HL-60 (cell line): Measurements from ENCODE around the gene TANC1.
A peak's percentile ranks its signal among the peaks of the same experiment; 100 is the strongest.

ENCODE experiments used
- DNase-seq, 2 experiments: peaks; one replicate each; pipeline ENCODE4 v3.0.0-alpha.2; 2010 to 2020; ENCODE audit warnings: low read depth in 1 of 2, low spot score in 1 of 2
- H3K27ac ChIP-seq: fragments of 250-450 bp; sonication (Bioruptor Pico); replicated peaks from 2 replicates; pipeline ENCODE4 v1.5.1; 2020; ENCODE audit warnings: mild to moderate bottlenecking, moderate library complexity
- H3K27me3 ChIP-seq: fragments of 250-450 bp; sonication (Bioruptor Pico); 2 replicates; pipeline ENCODE4 v1.5.1; 2021; ENCODE audit warnings: mild to moderate bottlenecking, moderate library complexity; ENCODE audit not compliant: insufficient read depth, poor library complexity, severe bottlenecking
- H3K4me3 ChIP-seq: replicated peaks from 2 replicates; pipeline ENCODE4 v1.5.1; 2011; ENCODE audit warnings: mild to moderate bottlenecking, control low read depth, low read length; ENCODE audit not compliant: insufficient read depth
- GABPA ChIP-seq: IDR thresholded peaks from 2 replicates; pipeline ENCODE4 v1.6.1; 2012; ENCODE audit warnings: low read depth
- POLR2AphosphoS5 ChIP-seq: IDR thresholded peaks from 2 replicates; pipeline ENCODE4 v1.6.1; 2012; ENCODE audit warnings: low read depth
- SPI1 ChIP-seq: IDR thresholded peaks from 2 replicates; pipeline ENCODE4 v1.6.1; 2012; ENCODE audit warnings: low read depth, mild to moderate bottlenecking, borderline replicate concordance
- TF ChIP-seq, protein P1 (sequence below): IDR thresholded peaks from 2 replicates; pipeline ENCODE4 v1.6.1; 2012; ENCODE audit warnings: low read depth; ENCODE audit not compliant: insufficient replicate concordance
- TF ChIP-seq, protein P2 (sequence below): IDR thresholded peaks from one replicate; pipeline ENCODE4 v1.5.1; 2011; ENCODE audit warnings: low read length, control low read depth, inconsistent platforms; ENCODE audit not compliant: insufficient read depth

The TANC1 gene

GRCh38 chr2:158969162-158969714, 798 bp downstream of the TANC1 start:
- Histone ChIP-seq H3K4me3 (peak overlapping the region; percentile 59), H3K27me3 (peaks cover 63% of the 10 kb centered on the region), H3K27ac (no peak overlapping the region)
- DNase-seq, result no peak
- TF ChIP-seq, protein P1, sequence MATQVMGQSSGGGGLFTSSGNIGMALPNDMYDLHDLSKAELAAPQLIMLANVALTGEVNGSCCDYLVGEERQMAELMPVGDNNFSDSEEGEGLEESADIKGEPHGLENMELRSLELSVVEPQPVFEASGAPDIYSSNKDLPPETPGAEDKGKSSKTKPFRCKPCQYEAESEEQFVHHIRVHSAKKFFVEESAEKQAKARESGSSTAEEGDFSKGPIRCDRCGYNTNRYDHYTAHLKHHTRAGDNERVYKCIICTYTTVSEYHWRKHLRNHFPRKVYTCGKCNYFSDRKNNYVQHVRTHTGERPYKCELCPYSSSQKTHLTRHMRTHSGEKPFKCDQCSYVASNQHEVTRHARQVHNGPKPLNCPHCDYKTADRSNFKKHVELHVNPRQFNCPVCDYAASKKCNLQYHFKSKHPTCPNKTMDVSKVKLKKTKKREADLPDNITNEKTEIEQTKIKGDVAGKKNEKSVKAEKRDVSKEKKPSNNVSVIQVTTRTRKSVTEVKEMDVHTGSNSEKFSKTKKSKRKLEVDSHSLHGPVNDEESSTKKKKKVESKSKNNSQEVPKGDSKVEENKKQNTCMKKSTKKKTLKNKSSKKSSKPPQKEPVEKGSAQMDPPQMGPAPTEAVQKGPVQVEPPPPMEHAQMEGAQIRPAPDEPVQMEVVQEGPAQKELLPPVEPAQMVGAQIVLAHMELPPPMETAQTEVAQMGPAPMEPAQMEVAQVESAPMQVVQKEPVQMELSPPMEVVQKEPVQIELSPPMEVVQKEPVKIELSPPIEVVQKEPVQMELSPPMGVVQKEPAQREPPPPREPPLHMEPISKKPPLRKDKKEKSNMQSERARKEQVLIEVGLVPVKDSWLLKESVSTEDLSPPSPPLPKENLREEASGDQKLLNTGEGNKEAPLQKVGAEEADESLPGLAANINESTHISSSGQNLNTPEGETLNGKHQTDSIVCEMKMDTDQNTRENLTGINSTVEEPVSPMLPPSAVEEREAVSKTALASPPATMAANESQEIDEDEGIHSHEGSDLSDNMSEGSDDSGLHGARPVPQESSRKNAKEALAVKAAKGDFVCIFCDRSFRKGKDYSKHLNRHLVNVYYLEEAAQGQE, result no peak
- TF ChIP-seq, protein P2, sequence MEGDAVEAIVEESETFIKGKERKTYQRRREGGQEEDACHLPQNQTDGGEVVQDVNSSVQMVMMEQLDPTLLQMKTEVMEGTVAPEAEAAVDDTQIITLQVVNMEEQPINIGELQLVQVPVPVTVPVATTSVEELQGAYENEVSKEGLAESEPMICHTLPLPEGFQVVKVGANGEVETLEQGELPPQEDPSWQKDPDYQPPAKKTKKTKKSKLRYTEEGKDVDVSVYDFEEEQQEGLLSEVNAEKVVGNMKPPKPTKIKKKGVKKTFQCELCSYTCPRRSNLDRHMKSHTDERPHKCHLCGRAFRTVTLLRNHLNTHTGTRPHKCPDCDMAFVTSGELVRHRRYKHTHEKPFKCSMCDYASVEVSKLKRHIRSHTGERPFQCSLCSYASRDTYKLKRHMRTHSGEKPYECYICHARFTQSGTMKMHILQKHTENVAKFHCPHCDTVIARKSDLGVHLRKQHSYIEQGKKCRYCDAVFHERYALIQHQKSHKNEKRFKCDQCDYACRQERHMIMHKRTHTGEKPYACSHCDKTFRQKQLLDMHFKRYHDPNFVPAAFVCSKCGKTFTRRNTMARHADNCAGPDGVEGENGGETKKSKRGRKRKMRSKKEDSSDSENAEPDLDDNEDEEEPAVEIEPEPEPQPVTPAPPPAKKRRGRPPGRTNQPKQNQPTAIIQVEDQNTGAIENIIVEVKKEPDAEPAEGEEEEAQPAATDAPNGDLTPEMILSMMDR, result no peak
- TF ChIP-seq SPI1 (no peak), POLR2AphosphoS5 (no peak), GABPA (no peak)

- DNase-seq, result peak in 1 of 2 experiments; percentile 6
- H3K4me3 ChIP-seq, result peak overlapping the region; percentile 59
- TF ChIP-seq, protein P1, result peak; percentile 7
- TF ChIP-seq POLR2AphosphoS5 (no peak), GABPA (no peak), SPI1 (no peak)
- peaks cover 59% of the 10 kb centered on the region for H3K27me3 ChIP-seq
- no peak overlapping the region for H3K27ac ChIP-seq
Observed at GRCh38 chr2:158969715-158970240, 1.3 kb downstream of the TANC1 start.

DNA sequence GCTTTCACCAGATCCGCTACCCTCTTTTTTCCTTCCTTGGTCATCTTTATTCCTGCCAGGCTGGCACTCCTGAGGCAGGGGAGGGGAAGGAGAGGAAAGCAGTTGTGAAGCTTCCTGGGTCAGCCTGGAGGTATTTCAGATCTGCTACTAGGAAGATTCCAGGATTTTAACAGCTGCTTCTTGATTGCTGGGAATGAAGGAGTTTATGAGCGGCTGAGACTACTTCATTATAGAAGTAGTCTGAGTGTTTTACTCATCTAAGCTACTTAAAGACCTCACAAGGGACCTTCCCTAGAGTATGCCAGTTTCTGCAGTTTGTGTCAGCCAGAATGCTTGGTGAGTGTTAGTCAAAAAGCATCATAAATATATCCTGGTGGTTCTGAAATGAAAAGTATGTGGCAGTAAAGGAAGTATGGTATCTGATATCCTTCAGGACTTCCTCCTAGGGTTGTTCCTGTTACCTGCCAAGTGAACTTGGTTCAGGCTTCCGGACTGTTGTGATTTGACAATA, 1.9 kb downstream of the TANC1 start:
- no peak for DNase-seq
- TF ChIP-seq SPI1, result no peak
- TF ChIP-seq, protein P2, result no peak
- no peak for TF ChIP-seq GABPA
- TF ChIP-seq POLR2AphosphoS5, result no peak
- TF ChIP-seq, protein P1, result no peak
- Histone ChIP-seq H3K27ac (no peak overlapping the region), H3K4me3 (no peak overlapping the region), H3K27me3 (peaks cover 56% of the 10 kb centered on the region)
